DND-41 (cell line): Measurements from ENCODE around the gene CAPN2.

Source experiments
- ATAC-seq: fragments of 200-7000 bp; cut with Tn5 transposase; 3 replicates; pipeline ENCODE4 v1.9.1; 2021; ENCODE audit warnings: low read depth; ENCODE audit not compliant: insufficient read depth
- DNase-seq: peaks from one replicate; pipeline ENCODE4 v3.0.0-alpha.2; 2020
- H2AFZ ChIP-seq: 2 replicates; pipeline ENCODE4 v1.6.0; 2012; ENCODE audit warnings: low read depth, low read length
- H3K27ac ChIP-seq: 2 replicates; pipeline ENCODE4 v1.5.1; 2012; ENCODE audit warnings: low read length, inconsistent platforms
- H3K27me3 ChIP-seq: fragments of 200-600 bp; sonication (generic); 2 replicates; pipeline ENCODE4 v1.6.0; 2012; ENCODE audit warnings: low read length, mild to moderate bottlenecking, inconsistent platforms; ENCODE audit not compliant: insufficient read depth, poor library complexity
- H3K36me3 ChIP-seq: 2 replicates; pipeline ENCODE4 v1.5.1; 2012; ENCODE audit warnings: low read length, inconsistent platforms; ENCODE audit not compliant: insufficient read depth
- H3K4me1 ChIP-seq: 2 replicates; pipeline ENCODE4 v1.5.1; 2012; ENCODE audit warnings: mild to moderate bottlenecking, low read length; ENCODE audit not compliant: insufficient read depth
- H3K4me2 ChIP-seq: 2 replicates; pipeline ENCODE4 v1.6.0; 2012; ENCODE audit warnings: mild to moderate bottlenecking, moderate library complexity, low read length, inconsistent platforms; ENCODE audit not compliant: insufficient read depth
- H3K4me3 ChIP-seq, 2 experiments: fragments of 200-600 bp in 1 of 2; shearing (Covaris generic) in 1 of 2; 2 replicates each; pipeline ENCODE4 v1.5.1; 2012 to 2016; ENCODE audit warnings: inconsistent platforms in 2 of 2, low read length in 2 of 2, mild to moderate bottlenecking in 2 of 2, low read depth in 1 of 2, moderate library complexity in 1 of 2
- H3K79me2 ChIP-seq: 2 replicates; pipeline ENCODE4 v1.6.0; 2012; ENCODE audit warnings: low read length, inconsistent platforms; ENCODE audit not compliant: insufficient read depth
- H3K9ac ChIP-seq: 2 replicates; pipeline ENCODE4 v1.6.0; 2012; ENCODE audit warnings: low read depth, mild to moderate bottlenecking, inconsistent platforms, low read length, moderate library complexity
- H3K9me3 ChIP-seq: 2 replicates; pipeline ENCODE4 v1.5.1; 2012; ENCODE audit warnings: low read length, moderate library complexity, mild to moderate bottlenecking, inconsistent platforms; ENCODE audit not compliant: insufficient read depth, severe bottlenecking
- H4K20me1 ChIP-seq: 2 replicates; pipeline ENCODE4 v1.6.0; 2012; ENCODE audit warnings: low read length; ENCODE audit not compliant: insufficient read depth
- EZH2 ChIP-seq: IDR thresholded peaks from 3 replicates; pipeline ENCODE4 v1.6.1; 2012; ENCODE audit warnings: borderline replicate concordance, low read depth, mild to moderate bottlenecking, moderate library complexity, low read length, inconsistent platforms; ENCODE audit not compliant: severe bottlenecking
- TF ChIP-seq, protein P1 (sequence below): IDR thresholded peaks from 2 replicates; pipeline ENCODE4 v1.5.1; 2012; ENCODE audit warnings: borderline replicate concordance, low read length, moderate library complexity, mild to moderate bottlenecking; ENCODE audit not compliant: poor library complexity, severe bottlenecking; ENCODE audit errors: extremely low read depth

CAPN2 gene

GRCh38 chr1:223684488-223684792 lies 27.9 kb upstream of the CAPN2 start:
- no peak overlapping the region for H3K27ac ChIP-seq
- no peak overlapping the region for H2AFZ ChIP-seq
- H3K79me2 ChIP-seq = no peaks in the 10 kb centered on the region
- no peaks in the 10 kb centered on the region for H3K36me3 ChIP-seq
- no peak overlapping the region for H3K4me3 ChIP-seq
- no peak for ATAC-seq
- no peak overlapping the region for H3K4me2 ChIP-seq
- H3K9ac ChIP-seq = no peak overlapping the region
- H3K9me3 ChIP-seq = no peaks in the 10 kb centered on the region
- no peaks in the 10 kb centered on the region for H3K4me1 ChIP-seq
- 0 out of 2 replicates have a peak, but pooled peaks cover 5% of the 10 kb centered on the region for H4K20me1 ChIP-seq
- peaks cover 6% of the 10 kb centered on the region for H3K27me3 ChIP-seq
- DNase-seq = no peak
- TF ChIP-seq, protein P1, sequence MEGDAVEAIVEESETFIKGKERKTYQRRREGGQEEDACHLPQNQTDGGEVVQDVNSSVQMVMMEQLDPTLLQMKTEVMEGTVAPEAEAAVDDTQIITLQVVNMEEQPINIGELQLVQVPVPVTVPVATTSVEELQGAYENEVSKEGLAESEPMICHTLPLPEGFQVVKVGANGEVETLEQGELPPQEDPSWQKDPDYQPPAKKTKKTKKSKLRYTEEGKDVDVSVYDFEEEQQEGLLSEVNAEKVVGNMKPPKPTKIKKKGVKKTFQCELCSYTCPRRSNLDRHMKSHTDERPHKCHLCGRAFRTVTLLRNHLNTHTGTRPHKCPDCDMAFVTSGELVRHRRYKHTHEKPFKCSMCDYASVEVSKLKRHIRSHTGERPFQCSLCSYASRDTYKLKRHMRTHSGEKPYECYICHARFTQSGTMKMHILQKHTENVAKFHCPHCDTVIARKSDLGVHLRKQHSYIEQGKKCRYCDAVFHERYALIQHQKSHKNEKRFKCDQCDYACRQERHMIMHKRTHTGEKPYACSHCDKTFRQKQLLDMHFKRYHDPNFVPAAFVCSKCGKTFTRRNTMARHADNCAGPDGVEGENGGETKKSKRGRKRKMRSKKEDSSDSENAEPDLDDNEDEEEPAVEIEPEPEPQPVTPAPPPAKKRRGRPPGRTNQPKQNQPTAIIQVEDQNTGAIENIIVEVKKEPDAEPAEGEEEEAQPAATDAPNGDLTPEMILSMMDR = no peak
- TF ChIP-seq EZH2 = no peak

- Histone ChIP-seq H3K9ac (no peak overlapping the region), H3K36me3 (no peaks in the 10 kb centered on the region), H3K27me3 (no peaks in the 10 kb centered on the region), H3K27ac (no peak overlapping the region), H3K4me1 (no peaks in the 10 kb centered on the region), H3K4me2 (no peak overlapping the region), H4K20me1 (no peaks in the 10 kb centered on the region), H3K4me3 (no peak overlapping the region), H3K9me3 (no peaks in the 10 kb centered on the region), H2AFZ (no peak overlapping the region), H3K79me2 (no peaks in the 10 kb centered on the region)
- ATAC-seq (no peak), DNase-seq (no peak)
- no peak for TF ChIP-seq EZH2
- TF ChIP-seq, protein P1 = no peak
Measured at GRCh38 chr1:223691121-223691520, 21.2 kb upstream of the CAPN2 start.

GRCh38 chr1:223695014-223695548 lies 17.3 kb upstream of the CAPN2 start:
- no peak overlapping the region for H2AFZ ChIP-seq
- peaks cover 4% of the 10 kb centered on the region for H3K4me1 ChIP-seq
- no peak for TF ChIP-seq EZH2
- TF ChIP-seq, protein P1 = no peak

GRCh38 chr1:223695941-223696340 lies 16.4 kb upstream of the CAPN2 start:
- H4K20me1 ChIP-seq = no peaks in the 10 kb centered on the region
- no peaks in the 10 kb centered on the region for H3K9me3 ChIP-seq
- H3K9ac ChIP-seq = no peak overlapping the region
- H3K4me2 ChIP-seq = no peak overlapping the region
- no peaks in the 10 kb centered on the region for H3K36me3 ChIP-seq
- no peaks in the 10 kb centered on the region for H3K27me3 ChIP-seq
- H3K4me3 ChIP-seq = no peak overlapping the region
- ATAC-seq (no peak), DNase-seq (no peak)
- H2AFZ ChIP-seq = no peak overlapping the region
- H3K79me2 ChIP-seq = no peaks in the 10 kb centered on the region
- peaks cover 4% of the 10 kb centered on the region for H3K4me1 ChIP-seq
- no peak for TF ChIP-seq EZH2
- TF ChIP-seq, protein P1 = no peak
- no peak overlapping the region for H3K27ac ChIP-seq

More at GRCh38 chr1:223695014-223695548, 17.3 kb upstream of the CAPN2 start:
- no peak overlapping the region for H3K27ac ChIP-seq
- DNase-seq (no peak), ATAC-seq (no peak)
- H3K4me2 ChIP-seq = no peak overlapping the region
- no peaks in the 10 kb centered on the region for H3K79me2 ChIP-seq
- H3K9me3 ChIP-seq = no peaks in the 10 kb centered on the region
- no peak overlapping the region for H3K9ac ChIP-seq
- H3K36me3 ChIP-seq = no peaks in the 10 kb centered on the region
- H3K27me3 ChIP-seq = no peaks in the 10 kb centered on the region
- H4K20me1 ChIP-seq = no peaks in the 10 kb centered on the region
- H3K4me3 ChIP-seq = no peak overlapping the region
